ENCODE measurements around the gene SBSN. TPM values are rescaled to one million over a fixed set of nuclear protein-coding genes. Genes with fewer than 3 reads are reported as not detected.

SBSN gene
- total and polyA plus RNA-seq, 9 of the 15 experiments (the other 6 are each of a cell fraction or from before 2014, with no cell fraction given) = 0.05 TPM; not detected in 8

DNA sequence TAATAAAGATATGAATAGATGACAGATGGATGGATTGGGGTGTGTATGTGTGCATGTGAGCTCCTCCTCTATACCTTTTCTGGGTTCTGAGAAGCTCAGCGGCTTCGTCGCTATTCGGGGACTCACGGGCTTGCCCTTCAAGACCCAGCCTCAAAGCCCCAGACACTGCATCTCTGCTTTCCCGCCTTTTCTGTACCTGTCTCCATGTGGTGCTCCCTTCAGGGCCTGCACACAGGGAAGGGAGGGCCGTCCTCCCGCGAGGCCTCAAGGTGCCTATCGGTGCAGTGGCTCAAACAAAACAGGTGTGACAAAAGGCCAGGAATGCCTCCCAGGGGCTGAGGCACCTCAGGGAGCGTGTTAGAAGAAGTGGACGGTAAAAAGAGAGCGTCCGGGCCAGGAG lies 54.0 kb downstream of the SBSN start:
- ChIA-PET POLR2A (interaction anchor here (1.0 to 1.1 kb wide), 2 partner anchors 13 to 21 kb away, joined by 3 read pairs; no protein-coding TSS in a partner anchor), CTCF (ENCODE audit: low intra/inter-chr PET ratio) (no interaction called here)
- Histone ChIP-seq H3K9me1 (ENCODE audit: control insufficient read depth, insufficient read depth, low read length) (no peaks in the 10 kb centered on the region), H3K9ac (ENCODE audit: insufficient read depth in 1 of 2, low read depth in 2 of 2, low read length in 2 of 2) (0 out of 4 replicates have a peak overlapping the region, but pooled peaks of 1 of the 2 experiments have one; percentile 6), H3K4me1 (replicated peaks in 1 of 2; ENCODE audit: control insufficient read depth in 2 of 2, insufficient read depth in 2 of 2, low read length in 2 of 2) (no peaks in the 10 kb centered on the region), H3K4me3 (no peak overlapping the region), H2AFZ (ENCODE audit: low read depth, low read length) (no peak overlapping the region), H3K4me2 (ENCODE audit: insufficient read depth, low read length) (no peak overlapping the region), H3K79me2 (ENCODE audit: control insufficient read depth, insufficient read depth, low read length) (no peaks in the 10 kb centered on the region), H3K27ac (ENCODE audit: extremely low read depth, low read depth, low read length) (no peak overlapping the region), H3K9me3 (replicated peaks; ENCODE audit: control insufficient read depth, insufficient read depth, low read depth, low read length) (no peaks in the 10 kb centered on the region), H4K20me1 (replicated peaks; ENCODE audit: control insufficient read depth, insufficient read depth, low read length) (peaks cover 10% of the 10 kb centered on the region; the same call in 1 of the 2 replicates), H3K36me3 (ENCODE audit: control insufficient read depth, insufficient read depth, low read length) (no peaks in the 10 kb centered on the region), H3K27me3 (ENCODE audit: control insufficient read depth in 2 of 2, insufficient read depth in 2 of 2, low read length in 2 of 2) (peaks cover 7 to 20% of the 10 kb centered on the region in 2 experiments; a peak in 4 of 5 replicates)
- intact Hi-C loops (cut with micrococcal nuclease) = no loop called here
- FAIRE-seq = no peak
- WGBS (ENCODE audit: insufficient coverage, low coverage, missing lambda C conversion rate) = 14% methylated on average over 14 of the region's 14 CpGs
- ATAC-seq = no peak
- in situ Hi-C loops (cut with MboI) = no loop called here
- BruUV-seq (replicated peaks) = no TSS peak
- no peak for DNase-seq (ENCODE audit: extremely low read depth in 1 of 4, low spot score in 3 of 4)
- TF ChIP-seq, protein P1, sequence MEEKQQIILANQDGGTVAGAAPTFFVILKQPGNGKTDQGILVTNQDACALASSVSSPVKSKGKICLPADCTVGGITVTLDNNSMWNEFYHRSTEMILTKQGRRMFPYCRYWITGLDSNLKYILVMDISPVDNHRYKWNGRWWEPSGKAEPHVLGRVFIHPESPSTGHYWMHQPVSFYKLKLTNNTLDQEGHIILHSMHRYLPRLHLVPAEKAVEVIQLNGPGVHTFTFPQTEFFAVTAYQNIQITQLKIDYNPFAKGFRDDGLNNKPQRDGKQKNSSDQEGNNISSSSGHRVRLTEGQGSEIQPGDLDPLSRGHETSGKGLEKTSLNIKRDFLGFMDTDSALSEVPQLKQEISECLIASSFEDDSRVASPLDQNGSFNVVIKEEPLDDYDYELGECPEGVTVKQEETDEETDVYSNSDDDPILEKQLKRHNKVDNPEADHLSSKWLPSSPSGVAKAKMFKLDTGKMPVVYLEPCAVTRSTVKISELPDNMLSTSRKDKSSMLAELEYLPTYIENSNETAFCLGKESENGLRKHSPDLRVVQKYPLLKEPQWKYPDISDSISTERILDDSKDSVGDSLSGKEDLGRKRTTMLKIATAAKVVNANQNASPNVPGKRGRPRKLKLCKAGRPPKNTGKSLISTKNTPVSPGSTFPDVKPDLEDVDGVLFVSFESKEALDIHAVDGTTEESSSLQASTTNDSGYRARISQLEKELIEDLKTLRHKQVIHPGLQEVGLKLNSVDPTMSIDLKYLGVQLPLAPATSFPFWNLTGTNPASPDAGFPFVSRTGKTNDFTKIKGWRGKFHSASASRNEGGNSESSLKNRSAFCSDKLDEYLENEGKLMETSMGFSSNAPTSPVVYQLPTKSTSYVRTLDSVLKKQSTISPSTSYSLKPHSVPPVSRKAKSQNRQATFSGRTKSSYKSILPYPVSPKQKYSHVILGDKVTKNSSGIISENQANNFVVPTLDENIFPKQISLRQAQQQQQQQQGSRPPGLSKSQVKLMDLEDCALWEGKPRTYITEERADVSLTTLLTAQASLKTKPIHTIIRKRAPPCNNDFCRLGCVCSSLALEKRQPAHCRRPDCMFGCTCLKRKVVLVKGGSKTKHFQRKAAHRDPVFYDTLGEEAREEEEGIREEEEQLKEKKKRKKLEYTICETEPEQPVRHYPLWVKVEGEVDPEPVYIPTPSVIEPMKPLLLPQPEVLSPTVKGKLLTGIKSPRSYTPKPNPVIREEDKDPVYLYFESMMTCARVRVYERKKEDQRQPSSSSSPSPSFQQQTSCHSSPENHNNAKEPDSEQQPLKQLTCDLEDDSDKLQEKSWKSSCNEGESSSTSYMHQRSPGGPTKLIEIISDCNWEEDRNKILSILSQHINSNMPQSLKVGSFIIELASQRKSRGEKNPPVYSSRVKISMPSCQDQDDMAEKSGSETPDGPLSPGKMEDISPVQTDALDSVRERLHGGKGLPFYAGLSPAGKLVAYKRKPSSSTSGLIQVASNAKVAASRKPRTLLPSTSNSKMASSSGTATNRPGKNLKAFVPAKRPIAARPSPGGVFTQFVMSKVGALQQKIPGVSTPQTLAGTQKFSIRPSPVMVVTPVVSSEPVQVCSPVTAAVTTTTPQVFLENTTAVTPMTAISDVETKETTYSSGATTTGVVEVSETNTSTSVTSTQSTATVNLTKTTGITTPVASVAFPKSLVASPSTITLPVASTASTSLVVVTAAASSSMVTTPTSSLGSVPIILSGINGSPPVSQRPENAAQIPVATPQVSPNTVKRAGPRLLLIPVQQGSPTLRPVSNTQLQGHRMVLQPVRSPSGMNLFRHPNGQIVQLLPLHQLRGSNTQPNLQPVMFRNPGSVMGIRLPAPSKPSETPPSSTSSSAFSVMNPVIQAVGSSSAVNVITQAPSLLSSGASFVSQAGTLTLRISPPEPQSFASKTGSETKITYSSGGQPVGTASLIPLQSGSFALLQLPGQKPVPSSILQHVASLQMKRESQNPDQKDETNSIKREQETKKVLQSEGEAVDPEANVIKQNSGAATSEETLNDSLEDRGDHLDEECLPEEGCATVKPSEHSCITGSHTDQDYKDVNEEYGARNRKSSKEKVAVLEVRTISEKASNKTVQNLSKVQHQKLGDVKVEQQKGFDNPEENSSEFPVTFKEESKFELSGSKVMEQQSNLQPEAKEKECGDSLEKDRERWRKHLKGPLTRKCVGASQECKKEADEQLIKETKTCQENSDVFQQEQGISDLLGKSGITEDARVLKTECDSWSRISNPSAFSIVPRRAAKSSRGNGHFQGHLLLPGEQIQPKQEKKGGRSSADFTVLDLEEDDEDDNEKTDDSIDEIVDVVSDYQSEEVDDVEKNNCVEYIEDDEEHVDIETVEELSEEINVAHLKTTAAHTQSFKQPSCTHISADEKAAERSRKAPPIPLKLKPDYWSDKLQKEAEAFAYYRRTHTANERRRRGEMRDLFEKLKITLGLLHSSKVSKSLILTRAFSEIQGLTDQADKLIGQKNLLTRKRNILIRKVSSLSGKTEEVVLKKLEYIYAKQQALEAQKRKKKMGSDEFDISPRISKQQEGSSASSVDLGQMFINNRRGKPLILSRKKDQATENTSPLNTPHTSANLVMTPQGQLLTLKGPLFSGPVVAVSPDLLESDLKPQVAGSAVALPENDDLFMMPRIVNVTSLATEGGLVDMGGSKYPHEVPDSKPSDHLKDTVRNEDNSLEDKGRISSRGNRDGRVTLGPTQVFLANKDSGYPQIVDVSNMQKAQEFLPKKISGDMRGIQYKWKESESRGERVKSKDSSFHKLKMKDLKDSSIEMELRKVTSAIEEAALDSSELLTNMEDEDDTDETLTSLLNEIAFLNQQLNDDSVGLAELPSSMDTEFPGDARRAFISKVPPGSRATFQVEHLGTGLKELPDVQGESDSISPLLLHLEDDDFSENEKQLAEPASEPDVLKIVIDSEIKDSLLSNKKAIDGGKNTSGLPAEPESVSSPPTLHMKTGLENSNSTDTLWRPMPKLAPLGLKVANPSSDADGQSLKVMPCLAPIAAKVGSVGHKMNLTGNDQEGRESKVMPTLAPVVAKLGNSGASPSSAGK (IDR thresholded peaks at IDR 0.05) = peak; percentile 46
- no peak for TF ChIP-seq RAD21 (CRISPR knock-in tag; conservative IDR thresholded peaks at IDR 0.05 in 1 of 2, IDR thresholded peaks at IDR 0.05 in 1 of 2)
- no peak for TF ChIP-seq ZBTB11 (CRISPR knock-in tag; IDR thresholded peaks at IDR 0.05)
- no peak for TF ChIP-seq MTF1 (CRISPR knock-in tag; IDR thresholded peaks at IDR 0.05; ENCODE audit: borderline replicate concordance)

Measured in K562 (cell line).